HCT116 (cell line): ENCODE measurements around the gene TMEM187. TPM values are rescaled to one million over a fixed set of nuclear protein-coding genes. Genes with fewer than 3 reads are reported as not detected.

Source experiments
- ATAC-seq: fragments of 200-7000 bp; cut with Tn5 transposase; 2 replicates; pipeline ENCODE4 v1.9.1; 2020; ENCODE audit warnings: mild to moderate bottlenecking, moderate library complexity
- BruUV-seq: library from RNA; stranded (reverse); fragments of 400-500 nt; replicated peaks from 2 replicates; lab custom pipeline; 2021; lab: Mats Ljungman, UMichigan
- CTCF ChIA-PET: fragments of 300-600 bp; sonication (Branson Sonifier 250); formaldehyde crosslinking; loops from one replicate; lab custom pipeline; 2021; ENCODE audit warnings: antibody characterized with exemption; lab: Charles Lee
- POLR2A ChIA-PET: fragments of 300-600, 350-600 bp; sonication (Branson Sonifier 250); formaldehyde crosslinking; loops from one replicate; lab custom pipeline; 2021; ENCODE audit warnings: antibody characterized with exemption; lab: Charles Lee
- RAD21 ChIA-PET, 2 experiments: fragments of 300-600 bp; sonication (Branson Sonifier 250); formaldehyde crosslinking; loops; one replicate each; lab custom pipeline; 2023; ENCODE audit warnings: low total read pairs in 2 of 2; ENCODE audit not compliant: uncharacterized antibody in 2 of 2, unreplicated experiment in 2 of 2, low non-redundant PET in 1 of 2; lab: Charles Lee
- DNase-seq: peaks from one replicate; pipeline ENCODE4 v3.0.0-alpha.2; 2010; ENCODE audit warnings: low read depth, low spot score
- H2AFZ ChIP-seq: fragments of 200-600 bp; shearing (Covaris generic), sonication (generic); 2 replicates; pipeline ENCODE4 v1.6.1; 2017; ENCODE audit warnings: low read depth, mixed run types, mixed read lengths, antibody characterized with exemption, low read length; ENCODE audit not compliant: poor library complexity, severe bottlenecking
- H3K27ac ChIP-seq: 2 replicates; pipeline ENCODE4 v1.5.1; 2012; ENCODE audit warnings: low read depth, low read length
- H3K27me3 ChIP-seq: fragments of 200-600 bp; sonication (generic); 2 replicates; pipeline ENCODE4 v1.6.1; 2016; ENCODE audit warnings: mixed run types, low read length, mixed read lengths; ENCODE audit not compliant: insufficient read depth
- H3K36me3 ChIP-seq, 2 experiments: fragments of 200-500 bp in 1 of 2; fragments of 200-600 bp in 1 of 2; sonication (Bioruptor generic) in 1 of 2; sonication (generic) in 1 of 2; 2 replicates each; pipeline versions ENCODE4 v1.5.1 to v1.6.1; 2014 to 2016; ENCODE audit warnings: low read length in 2 of 2, inconsistent platforms in 1 of 2, mixed read lengths in 1 of 2, mixed run types in 1 of 2; ENCODE audit not compliant: insufficient read depth in 2 of 2, control insufficient read depth in 1 of 2
- H3K4me1 ChIP-seq, 2 experiments: fragments of 200-600 bp in 1 of 2; sonication (generic) in 1 of 2; 2 replicates each; pipeline versions ENCODE4 v1.5.1 to v1.6.1; 2012 to 2017; ENCODE audit warnings: low read length in 2 of 2, inconsistent platforms in 1 of 2, mild to moderate bottlenecking in 1 of 2, mixed read lengths in 1 of 2, mixed run types in 1 of 2, moderate library complexity in 1 of 2; ENCODE audit not compliant: insufficient read depth in 2 of 2, control insufficient read depth in 1 of 2
- H3K4me2 ChIP-seq: fragments of 200-600 bp; sonication (generic); 2 replicates; pipeline ENCODE4 v1.6.1; 2017; ENCODE audit warnings: mixed run types, low read length, mixed read lengths
- H3K4me3 ChIP-seq, 2 experiments: fragments of 200-600 bp in 1 of 2; sonication (generic) in 1 of 2; replicated peaks in 1 of 2; 2 replicates each; pipeline ENCODE4 v1.5.1; 2011 to 2016; ENCODE audit warnings: low read length in 2 of 2, control low read depth in 1 of 2, low read depth in 1 of 2, mild to moderate bottlenecking in 1 of 2, mixed read lengths in 1 of 2, mixed run types in 1 of 2
- H3K79me2 ChIP-seq: fragments of 200-600 bp; sonication (generic); 2 replicates; pipeline ENCODE4 v1.6.1; 2017; ENCODE audit warnings: mild to moderate bottlenecking, mixed run types, low read length, moderate library complexity, mixed read lengths; ENCODE audit not compliant: insufficient read depth
- H3K9ac ChIP-seq: fragments of 200-600 bp; sonication (generic); 2 replicates; pipeline ENCODE4 v1.6.1; 2016; ENCODE audit warnings: low read length, mixed read lengths
- H3K9me2 ChIP-seq: fragments of 200-600 bp; sonication (generic), shearing (Covaris generic); 2 replicates; pipeline ENCODE4 v1.6.1; 2017; ENCODE audit warnings: mixed run types, mild to moderate bottlenecking, moderate library complexity; ENCODE audit not compliant: insufficient read depth
- H3K9me3 ChIP-seq, 2 experiments: fragments of 200-500 bp in 1 of 2; fragments of 200-600 bp in 1 of 2; sonication (Bioruptor generic) in 1 of 2; sonication (generic) in 1 of 2; 2 replicates each; pipeline ENCODE4 v1.6.1; 2014 to 2017; ENCODE audit warnings: low read length in 2 of 2, mixed read lengths in 2 of 2, inconsistent platforms in 1 of 2, low read depth in 1 of 2, mild to moderate bottlenecking in 1 of 2, mixed run types in 1 of 2, moderate library complexity in 1 of 2; ENCODE audit not compliant: control insufficient read depth in 1 of 2, insufficient read depth in 1 of 2
- H4K20me1 ChIP-seq: fragments of 200-600 bp; sonication (generic), shearing (Covaris generic); 2 replicates; pipeline ENCODE4 v1.6.1; 2017; ENCODE audit warnings: mixed run types, mild to moderate bottlenecking, moderate library complexity; ENCODE audit not compliant: insufficient read depth
- CBX3 ChIP-seq: IDR thresholded peaks from 2 replicates; pipeline ENCODE4 v1.6.1; 2012; ENCODE audit warnings: low read depth
- CTCF ChIP-seq, 3 experiments: fragments of 200-600 bp in 1 of 3; sonication (generic) in 1 of 3; IDR thresholded peaks in 2 of 3; conservative IDR thresholded peaks in 1 of 3; 2 replicates each; pipeline ENCODE4 v1.5.1; 2012 to 2017; ENCODE audit warnings: low read depth in 2 of 3, low read length in 2 of 3, antibody characterized with exemption in 1 of 3, borderline replicate concordance in 1 of 3, control low read depth in 1 of 3, mild to moderate bottlenecking in 1 of 3, mixed read lengths in 1 of 3, mixed run types in 1 of 3, moderate library complexity in 1 of 3; ENCODE audit not compliant: insufficient read depth in 1 of 3
- EGR1 ChIP-seq: IDR thresholded peaks from 2 replicates; pipeline ENCODE4 v1.6.1; 2012; ENCODE audit warnings: low read depth
- ELF1 ChIP-seq: IDR thresholded peaks from 2 replicates; pipeline ENCODE4 v1.6.1; 2012; ENCODE audit warnings: low read depth, borderline replicate concordance
- EZH2 ChIP-seq: fragments of 200-600 bp; sonication (generic); IDR thresholded peaks from 2 replicates; pipeline ENCODE4 v1.6.1; 2017; ENCODE audit warnings: antibody characterized with exemption, mixed run types
- FOSL1 ChIP-seq: IDR thresholded peaks from 2 replicates; pipeline ENCODE4 v1.6.1; 2012; ENCODE audit warnings: low read depth
- JUND ChIP-seq: IDR thresholded peaks from 2 replicates; pipeline ENCODE4 v1.6.1; 2012
- MAX ChIP-seq: IDR thresholded peaks from 2 replicates; pipeline ENCODE4 v1.6.1; 2012
- POLR2A ChIP-seq: IDR thresholded peaks from 2 replicates; pipeline ENCODE4 v1.7.0; 2011; ENCODE audit warnings: borderline replicate concordance; ENCODE audit not compliant: insufficient read depth, insufficient read length; ENCODE audit errors: extremely low read depth
- RAD21 ChIP-seq: IDR thresholded peaks from 2 replicates; pipeline ENCODE4 v1.6.1; 2012; ENCODE audit warnings: low read depth, mild to moderate bottlenecking
- SIN3A ChIP-seq: IDR thresholded peaks from 2 replicates; pipeline ENCODE4 v1.6.1; 2012; ENCODE audit warnings: low read depth
- SP1 ChIP-seq: IDR thresholded peaks from 2 replicates; pipeline ENCODE4 v1.6.1; 2012; ENCODE audit warnings: low read depth
- SRF ChIP-seq: IDR thresholded peaks from 2 replicates; pipeline ENCODE4 v1.6.1; 2012; ENCODE audit warnings: low read depth
- TCF7L2 ChIP-seq: IDR thresholded peaks from 2 replicates; pipeline ENCODE4 v1.7.0; 2011; ENCODE audit warnings: borderline replicate concordance, inconsistent platforms; ENCODE audit not compliant: insufficient read depth, insufficient read length; ENCODE audit errors: extremely low read depth
- ZFX ChIP-seq: fragments of 450-650 bp; IDR thresholded peaks from 2 replicates; pipeline ENCODE4 v1.6.1; 2017
- intact Hi-C: fragments of 100-400 bp; cut with micrococcal nuclease; formaldehyde crosslinking; loops from 2 replicates; pipeline ENCODE4 v1.10.0; 2022
- total RNA-seq: library from RNA; stranded (reverse); gene quantifications from one replicate; pipeline ENCODE4 v1.2.1, GENCODE V29; 2021; ENCODE audit not compliant: unreplicated experiment

Gene TMEM187
- total RNA-seq, 1 experiment from 2014 or later = 12.6 TPM

- H3K9me3 ChIP-seq = no peaks in the 10 kb centered on the region
- RAD21 ChIA-PET = no interaction called here
- DNase-seq (no peak), ATAC-seq (peak; percentile 65; the same call in 1 of the 2 replicates)
- H3K36me3 ChIP-seq = no peaks in the 10 kb centered on the region; a peak in 1 of 4 replicates
- intact Hi-C loops = no loop called here
- POLR2A ChIA-PET = no interaction called here
- no peaks in the 10 kb centered on the region; the same call in 1 of the 2 replicates for H3K79me2 ChIP-seq
- no peak overlapping the region for H2AFZ ChIP-seq
- H3K27ac ChIP-seq = no peak overlapping the region
- TF ChIP-seq SP1 (no peak), ZFX (no peak), CTCF (IDR thresholded peaks at IDR 0.05 in 2 of 3, conservative IDR thresholded peaks at IDR 0.05 in 1 of 3; ENCODE audit: borderline replicate concordance in 1 of 3, insufficient read depth in 1 of 3, low read depth in 2 of 3, low read length in 2 of 3) (peak in 1 of 3 experiments; percentile 16; a peak in 1 of 6 replicates), EZH2 (no peak), CBX3 (no peak)
- no TSS peak for BruUV-seq
- no peak overlapping the region for H3K9ac ChIP-seq
- H3K27me3 ChIP-seq = no peaks in the 10 kb centered on the region
- no peaks in the 10 kb centered on the region for H4K20me1 ChIP-seq
- no peak overlapping the region for H3K4me3 ChIP-seq
- no peaks in the 10 kb centered on the region for H3K9me2 ChIP-seq
- H3K4me2 ChIP-seq = no peak overlapping the region
- CTCF ChIA-PET = no interaction called here
- no peaks in the 10 kb centered on the region for H3K4me1 ChIP-seq
Measured at GRCh38 chrX:154029439-154029838, 56.9 kb downstream of the TMEM187 start.

- Histone ChIP-seq H3K36me3 (no peaks in the 10 kb centered on the region; a peak in 1 of 4 replicates), H3K27ac (no peak overlapping the region), H3K79me2 (no peaks in the 10 kb centered on the region; the same call in 1 of the 2 replicates), H3K9me2 (no peaks in the 10 kb centered on the region), H3K4me1 (no peaks in the 10 kb centered on the region), H3K9me3 (no peaks in the 10 kb centered on the region), H3K4me3 (no peak overlapping the region), H3K27me3 (no peaks in the 10 kb centered on the region), H2AFZ (no peak overlapping the region), H3K4me2 (no peak overlapping the region), H4K20me1 (no peaks in the 10 kb centered on the region), H3K9ac (no peak overlapping the region)
- DNase-seq (no peak), ATAC-seq (no peak)
- POLR2A ChIA-PET = no interaction called here
- CTCF ChIA-PET = no interaction called here
- TF ChIP-seq RAD21 = no peak
- no peak for TF ChIP-seq ZFX
- TF ChIP-seq CTCF (IDR thresholded peaks at IDR 0.05 in 2 of 3, conservative IDR thresholded peaks at IDR 0.05 in 1 of 3; ENCODE audit: borderline replicate concordance in 1 of 3, insufficient read depth in 1 of 3, low read depth in 2 of 3, low read length in 2 of 3) = no peak
- no peak for TF ChIP-seq EGR1
- TF ChIP-seq MAX = no peak
- no peak for TF ChIP-seq FOSL1
- TF ChIP-seq SRF = no peak
- no peak for TF ChIP-seq TCF7L2
- no peak for TF ChIP-seq POLR2A
- TF ChIP-seq ELF1 = no peak
- no peak for TF ChIP-seq JUND
- TF ChIP-seq SIN3A = no peak
- RAD21 ChIA-PET = no interaction called here
- BruUV-seq = no TSS peak
- intact Hi-C loops = no loop called here
Measured at GRCh38 chrX:154030266-154030665, 57.7 kb downstream of the TMEM187 start.
